DOHH2 (cell line): ENCODE results near the gene GMPR2.
"Not testable (repeated sequence)": the region's sequence is repeated elsewhere in the genome, so short reads cannot be mapped to it uniquely, and the experiment has no call there.

ENCODE experiments used
- H3F3A ChIP-seq: fragments of 200-600 bp; sonication (generic), shearing (Covaris generic); 2 replicates; pipeline ENCODE4 v1.6.0; 2016; ENCODE audit warnings: antibody characterized with exemption, mild to moderate bottlenecking; ENCODE audit not compliant: control insufficient read depth, insufficient read depth
- H3K27ac ChIP-seq: fragments of 200-600 bp; sonication (generic); 2 replicates; pipeline ENCODE4 v1.5.1; 2014; ENCODE audit warnings: low read depth, mild to moderate bottlenecking, low read length, moderate library complexity
- H3K27me3 ChIP-seq: fragments of 200-600 bp; sonication (generic); 2 replicates; pipeline ENCODE4 v1.6.1; 2014; ENCODE audit warnings: mild to moderate bottlenecking, low read length, mixed read lengths; ENCODE audit not compliant: control insufficient read depth
- H3K36me3 ChIP-seq: fragments of 200-600 bp; sonication (generic); 2 replicates; pipeline ENCODE4 v1.6.1; 2014; ENCODE audit warnings: mild to moderate bottlenecking, low read length, moderate library complexity, mixed read lengths; ENCODE audit not compliant: control insufficient read depth
- H3K4me1 ChIP-seq: fragments of 200-600 bp; sonication (generic); 2 replicates; pipeline ENCODE4 v1.6.1; 2014; ENCODE audit warnings: mild to moderate bottlenecking, low read length, mixed read lengths; ENCODE audit not compliant: control insufficient read depth
- H3K4me2 ChIP-seq: fragments of 200-600 bp; sonication (generic); 2 replicates; pipeline ENCODE4 v1.6.0; 2014; ENCODE audit warnings: mild to moderate bottlenecking, low read length, moderate library complexity
- H3K4me3 ChIP-seq: fragments of 200-600 bp; sonication (generic); 2 replicates; pipeline ENCODE4 v1.5.1; 2014; ENCODE audit warnings: mild to moderate bottlenecking, low read length, mixed read lengths
- H3K79me2 ChIP-seq: fragments of 200-600 bp; sonication (generic); 2 replicates; pipeline ENCODE4 v1.6.1; 2014; ENCODE audit warnings: mild to moderate bottlenecking, low read length, mixed read lengths; ENCODE audit not compliant: control insufficient read depth
- H3K9me2 ChIP-seq: fragments of 200-600 bp; sonication (generic); replicated peaks from 2 replicates; pipeline ENCODE4 v1.6.1; 2014; ENCODE audit warnings: mild to moderate bottlenecking, low read length, mixed read lengths; ENCODE audit not compliant: control insufficient read depth
- H3K9me3 ChIP-seq: fragments of 200-600 bp; sonication (generic); 2 replicates; pipeline ENCODE4 v1.6.1; 2014; ENCODE audit warnings: antibody characterized with exemption, low read length, mixed read lengths; ENCODE audit not compliant: control insufficient read depth, insufficient read depth
- H4K20me1 ChIP-seq: fragments of 200-600 bp; sonication (generic); 2 replicates; pipeline ENCODE4 v1.6.0; 2014; ENCODE audit warnings: low read depth, mild to moderate bottlenecking, antibody characterized with exemption, low read length, moderate library complexity; ENCODE audit not compliant: control insufficient read depth, insufficient read depth
- CTCF ChIP-seq: fragments of 200-600 bp; sonication (generic); IDR thresholded peaks from one replicate; pipeline ENCODE4 v1.5.1; 2014; ENCODE audit warnings: antibody characterized with exemption, mild to moderate bottlenecking, low read depth, low read length; ENCODE audit not compliant: poor library complexity, severe bottlenecking
- EZH2phosphoT487 ChIP-seq: fragments of 200-600 bp; sonication (generic); IDR thresholded peaks from 2 replicates; pipeline ENCODE4 v1.6.1; 2017; ENCODE audit warnings: borderline replicate concordance, mild to moderate bottlenecking, antibody characterized with exemption, low read length, moderate library complexity, mixed read lengths

The GMPR2 gene

GRCh38 chr14:24219080-24219479, 13.6 kb upstream of the GMPR2 start:
- Histone ChIP-seq H3K4me1 (peaks cover 16% of the 10 kb centered on the region), H3K4me3 (no peak overlapping the region), H3K9me2 (no peaks in the 10 kb centered on the region), H3F3A (peaks cover 21% of the 10 kb centered on the region), H4K20me1 (no peaks in the 10 kb centered on the region), H3K4me2 (no peak overlapping the region), H3K27ac (no peak overlapping the region), H3K79me2 (peaks cover 49% of the 10 kb centered on the region), H3K9me3 (no peaks in the 10 kb centered on the region), H3K36me3 (peaks cover 14% of the 10 kb centered on the region), H3K27me3 (no peaks in the 10 kb centered on the region)
- TF ChIP-seq CTCF = no peak
- no peak for TF ChIP-seq EZH2phosphoT487

GRCh38 chr14:24219521-24219920, 13.2 kb upstream of the GMPR2 start:
- Histone ChIP-seq H3K9me2 (no peaks in the 10 kb centered on the region), H3K4me2 (no peak overlapping the region), H4K20me1 (no peaks in the 10 kb centered on the region), H3K4me1 (peaks cover 11% of the 10 kb centered on the region), H3K27ac (no peak overlapping the region), H3K27me3 (no peaks in the 10 kb centered on the region), H3K79me2 (peaks cover 49% of the 10 kb centered on the region), H3K4me3 (no peak overlapping the region), H3K36me3 (peaks cover 14% of the 10 kb centered on the region), H3F3A (peaks cover 17% of the 10 kb centered on the region), H3K9me3 (no peaks in the 10 kb centered on the region)
- no peak for TF ChIP-seq EZH2phosphoT487
- no peak for TF ChIP-seq CTCF

GRCh38 chr14:24222987-24223386, 9.7 kb upstream of the GMPR2 start:
- not testable (repeated sequence) for H3F3A ChIP-seq, H3K27ac ChIP-seq, H3K4me2 ChIP-seq, H3K4me3 ChIP-seq, H4K20me1 ChIP-seq, H3K4me1 ChIP-seq, H3K27me3 ChIP-seq, H3K9me3 ChIP-seq, H3K9me2 ChIP-seq
- Histone ChIP-seq H3K79me2 (peaks cover 69% of the 10 kb centered on the region), H3K36me3 (peaks cover 22% of the 10 kb centered on the region)

DNA sequence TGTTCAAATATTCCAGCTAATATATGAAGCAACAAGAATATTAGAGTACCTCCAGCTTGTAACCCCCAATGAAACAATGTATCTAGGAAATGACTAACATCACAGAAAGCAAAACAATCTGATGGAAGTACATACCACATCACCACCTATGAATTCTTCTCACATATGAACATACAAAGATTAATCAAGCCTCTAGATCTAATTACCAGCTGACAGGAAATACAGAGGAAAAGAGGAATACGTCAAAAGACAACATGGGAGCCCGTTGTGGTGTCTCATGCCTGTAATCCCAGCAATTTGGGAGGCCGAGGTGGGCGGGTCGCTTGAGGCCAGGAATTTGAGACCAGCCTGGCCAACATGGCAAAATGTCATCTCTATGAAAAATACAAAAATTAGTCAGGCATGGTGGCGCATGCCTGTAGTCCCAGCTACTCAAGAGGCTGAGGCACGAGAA, 8.1 kb upstream of the GMPR2 start:
- Histone ChIP-seq H3K36me3 (peaks cover 30% of the 10 kb centered on the region), H3K4me1 (no peaks in the 10 kb centered on the region), H3K4me2 (no peak overlapping the region), H3K9me2 (no peaks in the 10 kb centered on the region), H3K27ac (no peak overlapping the region), H3K79me2 (peaks cover 83% of the 10 kb centered on the region), H3K4me3 (no peak overlapping the region), H4K20me1 (peaks cover 7% of the 10 kb centered on the region), H3K27me3 (no peaks in the 10 kb centered on the region), H3K9me3 (no peaks in the 10 kb centered on the region), H3F3A (peaks cover 8% of the 10 kb centered on the region; the same call in 1 of the 2 replicates)
- TF ChIP-seq EZH2phosphoT487 (no peak), CTCF (no peak)
